Measurements from ENCODE around the gene IL34. TPM values are rescaled to one million over a fixed set of nuclear protein-coding genes. Genes with fewer than 3 reads are reported as not detected.
A peak's percentile ranks its signal among the peaks of the same experiment; 100 is the strongest.

The IL34 gene
- total and polyA plus RNA-seq, 2 of the 8 experiments (the other 6 are each of a cell fraction or from before 2014, with no cell fraction given) = 4.6 to 5.6 TPM

DNA sequence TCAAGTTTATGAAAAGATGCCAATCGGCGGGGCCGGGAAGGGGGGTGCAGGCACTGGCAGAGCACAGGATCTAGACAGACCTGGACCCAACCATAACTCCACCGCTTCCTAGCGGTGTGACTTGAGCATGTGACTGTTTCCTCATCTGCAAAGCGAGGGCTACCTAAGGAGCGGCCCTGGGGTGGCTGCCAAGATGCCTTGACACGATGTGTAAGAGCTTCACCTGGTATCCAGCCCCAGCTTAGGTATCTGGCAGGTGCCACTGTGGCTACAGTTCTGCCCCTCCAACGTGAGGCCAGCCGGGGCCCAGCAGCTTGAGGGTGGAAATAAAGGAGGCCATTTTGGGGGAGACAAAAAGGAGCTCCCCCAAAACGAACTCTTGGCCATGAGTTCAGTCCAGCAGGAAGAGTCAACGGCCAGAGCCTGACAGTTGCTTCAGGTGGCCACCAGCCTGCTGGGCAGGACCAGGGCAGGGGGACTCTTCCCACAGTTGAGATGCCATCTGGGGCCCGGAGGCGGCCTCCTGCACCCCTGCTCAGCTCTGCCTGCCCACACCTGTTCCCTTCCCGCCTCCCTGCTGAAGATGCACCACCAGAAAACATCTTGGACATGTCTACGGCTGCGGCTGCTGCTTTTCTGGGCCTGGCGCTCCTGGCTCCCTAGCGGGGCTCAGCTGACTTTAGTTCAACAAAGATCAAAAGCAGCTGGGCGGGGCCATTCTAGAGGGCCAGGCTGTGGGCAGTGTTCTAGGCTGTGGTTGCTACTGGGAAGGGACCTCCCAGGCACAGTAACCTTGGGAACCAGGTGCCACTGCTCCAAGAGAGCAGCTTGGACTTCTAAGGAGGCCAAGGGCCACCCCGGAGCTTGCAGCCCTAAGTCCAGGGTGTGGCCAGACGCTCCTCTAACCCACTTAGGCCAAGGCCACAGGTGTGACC, 42.9 kb downstream of the IL34 start:
- H3K4me3 ChIP-seq (ENCODE audit: extremely low read depth in 1 of 4, insufficient read depth in 2 of 4, low read depth in 3 of 4, low read length in 4 of 4) = no peak overlapping the region
- ChIA-PET CTCF (ENCODE audit: partially characterized antibody) (interaction anchor here (0.6 to 6.8 kb wide), 7 partner anchors 9 to 81 kb away, joined by 3 to 57 read pairs (median 15); no protein-coding TSS in a partner anchor), POLR2A (ENCODE audit: partially characterized antibody) (interaction anchor here (1.0 to 1.5 kb wide), 3 partner anchors 45 to 100 kb away, joined by 3 read pairs; no protein-coding TSS in a partner anchor)
- no peak overlapping the region for H3K9ac ChIP-seq (replicated peaks in 1 of 4; ENCODE audit: extremely low read depth in 1 of 4, low read depth in 3 of 4, low read length in 3 of 4)
- no peak overlapping the region for H3K14ac ChIP-seq (ENCODE audit: insufficient read length)
- H4K5ac ChIP-seq (ENCODE audit: insufficient read length, low read depth, low read length) = no peak overlapping the region
- no peak overlapping the region for H2BK15ac ChIP-seq (ENCODE audit: low read length)
- H3K79me2 ChIP-seq (ENCODE audit: control insufficient read depth in 1 of 2, insufficient read depth in 2 of 2, low read length in 2 of 2) = no peaks in the 10 kb centered on the region
- no peak overlapping the region for H2BK12ac ChIP-seq (ENCODE audit: low read depth, low read length)
- H3K79me1 ChIP-seq (ENCODE audit: low read depth, low read length) = no peaks in the 10 kb centered on the region; the same call in none of the 2 replicates
- FAIRE-seq (no peak), DNase-seq (ENCODE audit: low read depth in 1 of 2, low spot score in 2 of 2) (no peak)
- 94% methylated on average over 22 of the region's 22 CpGs; no CpG with 5 or more reads in 1 of the 2 experiments for WGBS, 2 experiments (ENCODE audit: extremely low coverage in 1 of 2, insufficient coverage in 1 of 2, insufficient read length in 1 of 2, insufficient replicate concordance in 2 of 2, low coverage in 1 of 2, low lambda C conversion rate in 2 of 2, missing lambda C conversion rate in 1 of 2)
- H3K23me2 ChIP-seq (ENCODE audit: low read depth, low read length) = peaks cover 6% of the 10 kb centered on the region; the same call in 1 of the 2 replicates
- H3K4me1 ChIP-seq (replicated peaks in 1 of 4; ENCODE audit: control insufficient read depth in 3 of 4, insufficient read depth in 4 of 4, low read length in 3 of 4) = peaks cover under 1 to 30% (median 24%) of the 10 kb centered on the region in 4 experiments
- H2BK20ac ChIP-seq (ENCODE audit: low read length) = no peak overlapping the region; the same call in 1 of the 2 replicates
- peaks cover 0 to 8% (median 3%) of the 10 kb centered on the region in 4 experiments; a peak in 4 of 7 replicates for H3K27me3 ChIP-seq (replicated peaks in 1 of 4; ENCODE audit: control insufficient read depth in 3 of 4, extremely low read depth in 1 of 4, insufficient read depth in 3 of 4, low read length in 3 of 4)
- H2AK5ac ChIP-seq (ENCODE audit: low read depth, low read length) = no peak overlapping the region
- H3K18ac ChIP-seq (ENCODE audit: extremely low read depth, low read length) = no peak overlapping the region
- H3K56ac ChIP-seq (replicated peaks; ENCODE audit: insufficient read length, low read depth, low read length) = no peak overlapping the region
- no peak overlapping the region for H2BK120ac ChIP-seq (replicated peaks; ENCODE audit: low read depth, low read length)
- no peak overlapping the region for H3K4ac ChIP-seq (replicated peaks; ENCODE audit: insufficient read length, low read depth, low read length)
- H3K36me3 ChIP-seq (ENCODE audit: control insufficient read depth in 2 of 4, insufficient read depth in 4 of 4, low read length in 3 of 4) = no peaks in the 10 kb centered on the region
- H4K8ac ChIP-seq (ENCODE audit: extremely low read depth, insufficient read depth, low read length) = peak overlapping the region; percentile 59
- TF ChIP-seq YY1 (IDR thresholded peaks at IDR 0.05; ENCODE audit: low read depth, low read length) (no peak), RXRA (IDR thresholded peaks at IDR 0.05; ENCODE audit: insufficient read depth, low read depth, low read length) (no peak), SP1 (IDR thresholded peaks at IDR 0.05; ENCODE audit: low read depth, low read length) (no peak), SP2 (IDR thresholded peaks at IDR 0.05; ENCODE audit: low read length) (no peak), PHF8 (conservative IDR thresholded peaks at IDR 0.05; ENCODE audit: low read depth, low read length) (no peak), RNF2 (IDR thresholded peaks at IDR 0.05; ENCODE audit: borderline replicate concordance, low read depth, low read length, missing control alignments, poor library complexity, severe bottlenecking) (no peak), HDAC6 (IDR thresholded peaks at IDR 0.05; ENCODE audit: low read depth, low read length) (no peak), MAFK (IDR thresholded peaks at IDR 0.05; ENCODE audit: low read depth, low read length) (no peak), CREB1 (IDR thresholded peaks at IDR 0.05) (no peak)
- no peak overlapping the region for H4K91ac ChIP-seq (replicated peaks; ENCODE audit: insufficient read length, low read length)
- H3K27ac ChIP-seq (ENCODE audit: low read depth, low read length) = no peak overlapping the region
- no peak overlapping the region for H2AFZ ChIP-seq (ENCODE audit: low read length)
- H3K23ac ChIP-seq (ENCODE audit: insufficient read length) = no peak overlapping the region
- peaks cover 0 to 8% of the 10 kb centered on the region in 2 experiments for H4K20me1 ChIP-seq (replicated peaks in 1 of 2; ENCODE audit: control insufficient read depth in 1 of 2, insufficient read depth in 2 of 2, low read length in 2 of 2)
- no peaks in the 10 kb centered on the region for H3K9me3 ChIP-seq (ENCODE audit: insufficient read depth in 2 of 2, low read depth in 1 of 2, low read length in 1 of 2)
- no peak overlapping the region for H3K4me2 ChIP-seq (ENCODE audit: insufficient read depth in 1 of 2, low read depth in 2 of 2, low read length in 2 of 2)
- H2BK5ac ChIP-seq (ENCODE audit: low read depth, low read length) = peak overlapping the region; percentile 91; the same call in 1 of the 2 replicates

Measured in H1 (cell line).